HepG2 (cell line): ENCODE measurements around the gene AMOTL2. TPM values are rescaled to one million over a fixed set of nuclear protein-coding genes. Genes with fewer than 3 reads are reported as not detected.

ENCODE experiments used
- ATAC-seq: fragments of 200-7000 bp; cut with Tn5 transposase; 3 replicates; pipeline ENCODE4 v1.9.1; 2020; ENCODE audit warnings: mild to moderate bottlenecking, moderate library complexity
- BruUV-seq: library from RNA; stranded (reverse); fragments of 400-500 nt; replicated peaks from 2 replicates; lab custom pipeline; 2021; lab: Mats Ljungman, UMichigan
- CTCF ChIA-PET: fragments of 300-600 bp; formaldehyde crosslinking; extraction: SDS; loops from one replicate; lab custom pipeline; 2021; ENCODE audit warnings: low total read pairs, inconsistent platforms, low intra/inter-chr PET ratio; lab: Yijun Ruan, JAX
- POLR2A ChIA-PET: fragments of 350-600 bp; sonication (Branson Sonifier 250); formaldehyde crosslinking; loops from one replicate; lab custom pipeline; 2020; ENCODE audit warnings: antibody characterized with exemption, inconsistent platforms; lab: Yijun Ruan, JAX
- DNase-seq: peaks from one replicate; pipeline ENCODE4 v3.0.0-alpha.2; 2015; ENCODE audit warnings: low spot score
- FAIRE-seq: peaks from 3 replicates; lab custom pipeline; 2011; peaks lifted over from hg19 to GRCh38; lab: Jason Lieb, UNC
- H2AFZ ChIP-seq: one replicate; pipeline ENCODE4 v1.6.1; 2011; ENCODE audit warnings: low read length, inconsistent platforms
- H3K27ac ChIP-seq: fragments of 300-600 bp; 3 replicates; pipeline ENCODE4 v1.8.0; 2011; ENCODE audit warnings: mixed run types, mild to moderate bottlenecking, mixed read lengths, low read length, inconsistent platforms; ENCODE audit not compliant: insufficient read depth; ENCODE audit errors: extremely low read length
- H3K27me3 ChIP-seq, 2 experiments: fragments of 200-600 bp in 1 of 2; 2 replicates in 1 of 2; 3 replicates in 1 of 2; pipeline versions ENCODE4 v1.6.0 to v1.8.0; 2011; ENCODE audit warnings: low read length in 2 of 2, mild to moderate bottlenecking in 2 of 2, moderate library complexity in 2 of 2, inconsistent platforms in 1 of 2; ENCODE audit not compliant: insufficient read depth in 2 of 2, control insufficient read depth in 1 of 2
- H3K36me3 ChIP-seq, 2 experiments: fragments of 200-600 bp in 1 of 2; replicated peaks in 1 of 2; 2 replicates in 1 of 2; 3 replicates in 1 of 2; pipeline versions ENCODE4 v1.5.1 to v1.8.0; 2011; ENCODE audit warnings: low read length in 2 of 2, inconsistent platforms in 1 of 2; ENCODE audit not compliant: insufficient read depth in 2 of 2, control insufficient read depth in 1 of 2
- H3K4me1 ChIP-seq: 2 replicates; pipeline ENCODE4 v1.5.1; 2012; ENCODE audit warnings: low read length, inconsistent platforms; ENCODE audit not compliant: insufficient read depth
- H3K4me2 ChIP-seq: 2 replicates; pipeline ENCODE4 v1.6.0; 2011; ENCODE audit warnings: low read depth, low read length, inconsistent platforms
- H3K4me3 ChIP-seq, 3 experiments: fragments of 200-600 bp in 1 of 3; sonication (generic), shearing (Covaris generic) in 1 of 3; replicated peaks in 1 of 3; 2 replicates each; pipeline ENCODE4 v1.5.1; 2011 to 2016; ENCODE audit warnings: low read length in 3 of 3, inconsistent platforms in 2 of 3, low read depth in 2 of 3, mild to moderate bottlenecking in 2 of 3, control low read depth in 1 of 3, mixed read lengths in 1 of 3; ENCODE audit not compliant: insufficient read depth in 1 of 3
- H3K79me2 ChIP-seq: one replicate; pipeline ENCODE4 v1.6.1; 2011; ENCODE audit warnings: low read length, inconsistent platforms; ENCODE audit not compliant: insufficient read depth
- H3K9ac ChIP-seq: 2 replicates; pipeline ENCODE4 v1.6.0; 2011; ENCODE audit warnings: mild to moderate bottlenecking, low read depth, low read length, inconsistent platforms; ENCODE audit not compliant: insufficient read depth
- H3K9me3 ChIP-seq: 2 replicates; pipeline ENCODE4 v1.5.1; 2012; ENCODE audit warnings: mild to moderate bottlenecking, low read length
- H4K20me1 ChIP-seq: 2 replicates; pipeline ENCODE4 v1.6.0; 2011; ENCODE audit warnings: inconsistent platforms, mild to moderate bottlenecking, low read length, moderate library complexity; ENCODE audit not compliant: insufficient read depth
- AHR ChIP-seq: IDR thresholded peaks from 2 replicates; pipeline ENCODE4 v1.6.1; 2018; ENCODE audit warnings: missing genetic modification reagents, missing compliant biosample characterization
- ONECUT2 ChIP-seq: sonication (generic); formaldehyde crosslinking; IDR thresholded peaks from 2 replicates; pipeline ENCODE4 v1.4.0; 2020; ENCODE audit warnings: missing genetic modification reagents
- SP5 ChIP-seq: IDR thresholded peaks from 2 replicates; pipeline ENCODE4 v1.6.1; 2016; ENCODE audit warnings: low read depth, borderline replicate concordance
- ZNF644 ChIP-seq: IDR thresholded peaks from 2 replicates; pipeline ENCODE4 v1.6.1; 2016; ENCODE audit warnings: low read depth
- WGBS: methylation state at CpG from one replicate; pipeline ENCODE4 v1.1.6; 2017; ENCODE audit warnings: low lambda C conversion rate; 5-methylcytosine and 5-hydroxymethylcytosine counted together
- in situ Hi-C: cut with HindIII; loops from 2 replicates; pipeline ENCODE4 v1.10.0; 2017; ENCODE audit warnings: low pct_unique_long_range_greater_than_20kb; ENCODE audit not compliant: extremely low pct_ligation_motif_present
- intact Hi-C: fragments of 100-400 bp; cut with micrococcal nuclease; formaldehyde crosslinking; loops from one replicate; pipeline ENCODE4 v1.10.0; 2022; ENCODE audit not compliant: unreplicated experiment
- polyA plus RNA-seq, 8 experiments: library from polyadenylated mRNA; depleted of rRNA in 3 of 8; stranded (reverse) in 7 of 8; unstranded in 1 of 8; fragments of >200 nt; fragmentation: Illumina TruSeq in 4 of 8; extraction: Trizol in 4 of 8; gene quantifications; 2 replicates each; pipeline versions ENCODE4 v1.2.1 to v1.2.3, GENCODE V29; 2011 to 2016; ENCODE audit warnings: low read depth in 4 of 8, missing spikeins in 1 of 8, mixed read lengths in 1 of 8; ENCODE audit not compliant: insufficient read depth in 1 of 8
- total RNA-seq, 5 experiments: library from RNA; depleted of rRNA; stranded (reverse); fragments of >200 nt; fragmentation: Illumina TruSeq; extraction: Trizol; gene quantifications; 2 replicates each; pipeline ENCODE4 v1.2.3, GENCODE V29; 2016; ENCODE audit warnings: low read depth in 1 of 5
- TF ChIP-seq, protein P1 (sequence below): sonication (generic); formaldehyde crosslinking; IDR thresholded peaks from 2 replicates; pipeline ENCODE4 v1.5.1; 2020; ENCODE audit warnings: mild to moderate bottlenecking, missing genetic modification reagents, moderate library complexity
- TF ChIP-seq, protein P2 (sequence below): sonication (generic); formaldehyde crosslinking; IDR thresholded peaks from 2 replicates; pipeline ENCODE4 v1.4.0; 2020; ENCODE audit warnings: missing genetic modification reagents

Gene AMOTL2
- total and polyA plus RNA-seq, 2 of the 13 experiments (the other 11 are each of a cell fraction or from before 2014, with no cell fraction given), result 17.3 to 18.5 TPM

GRCh38 chr3:134338516-134339261, 35.6 kb downstream of the AMOTL2 start:
- Histone ChIP-seq H3K79me2 (no peaks in the 10 kb centered on the region), H3K36me3 (no peaks in the 10 kb centered on the region), H3K9me3 (no peaks in the 10 kb centered on the region), H3K4me1 (peaks cover 78% of the 10 kb centered on the region), H2AFZ (no peak overlapping the region), H3K27me3 (no peaks in the 10 kb centered on the region), H4K20me1 (no peaks in the 10 kb centered on the region), H3K4me2 (peak overlapping the region; percentile 9; the same call in 1 of the 2 replicates), H3K27ac (no peak overlapping the region), H3K9ac (no peak overlapping the region), H3K4me3 (no peak overlapping the region)
- FAIRE-seq (no peak), ATAC-seq (peak; percentile 66), DNase-seq (no peak)
- BruUV-seq, result no TSS peak
- in situ Hi-C loops (no loop called here), intact Hi-C loops (no loop called here)
- ChIA-PET POLR2A (interaction anchor here (1.2 to 1.5 kb wide), 2 partner anchors 25 to 35 kb away, joined by 4 to 8 read pairs; partner anchors contain the start of gene AMOTL2), CTCF (no interaction called here)
- no peak for TF ChIP-seq AHR (CRISPR knock-in tag)
- TF ChIP-seq, protein P1, sequence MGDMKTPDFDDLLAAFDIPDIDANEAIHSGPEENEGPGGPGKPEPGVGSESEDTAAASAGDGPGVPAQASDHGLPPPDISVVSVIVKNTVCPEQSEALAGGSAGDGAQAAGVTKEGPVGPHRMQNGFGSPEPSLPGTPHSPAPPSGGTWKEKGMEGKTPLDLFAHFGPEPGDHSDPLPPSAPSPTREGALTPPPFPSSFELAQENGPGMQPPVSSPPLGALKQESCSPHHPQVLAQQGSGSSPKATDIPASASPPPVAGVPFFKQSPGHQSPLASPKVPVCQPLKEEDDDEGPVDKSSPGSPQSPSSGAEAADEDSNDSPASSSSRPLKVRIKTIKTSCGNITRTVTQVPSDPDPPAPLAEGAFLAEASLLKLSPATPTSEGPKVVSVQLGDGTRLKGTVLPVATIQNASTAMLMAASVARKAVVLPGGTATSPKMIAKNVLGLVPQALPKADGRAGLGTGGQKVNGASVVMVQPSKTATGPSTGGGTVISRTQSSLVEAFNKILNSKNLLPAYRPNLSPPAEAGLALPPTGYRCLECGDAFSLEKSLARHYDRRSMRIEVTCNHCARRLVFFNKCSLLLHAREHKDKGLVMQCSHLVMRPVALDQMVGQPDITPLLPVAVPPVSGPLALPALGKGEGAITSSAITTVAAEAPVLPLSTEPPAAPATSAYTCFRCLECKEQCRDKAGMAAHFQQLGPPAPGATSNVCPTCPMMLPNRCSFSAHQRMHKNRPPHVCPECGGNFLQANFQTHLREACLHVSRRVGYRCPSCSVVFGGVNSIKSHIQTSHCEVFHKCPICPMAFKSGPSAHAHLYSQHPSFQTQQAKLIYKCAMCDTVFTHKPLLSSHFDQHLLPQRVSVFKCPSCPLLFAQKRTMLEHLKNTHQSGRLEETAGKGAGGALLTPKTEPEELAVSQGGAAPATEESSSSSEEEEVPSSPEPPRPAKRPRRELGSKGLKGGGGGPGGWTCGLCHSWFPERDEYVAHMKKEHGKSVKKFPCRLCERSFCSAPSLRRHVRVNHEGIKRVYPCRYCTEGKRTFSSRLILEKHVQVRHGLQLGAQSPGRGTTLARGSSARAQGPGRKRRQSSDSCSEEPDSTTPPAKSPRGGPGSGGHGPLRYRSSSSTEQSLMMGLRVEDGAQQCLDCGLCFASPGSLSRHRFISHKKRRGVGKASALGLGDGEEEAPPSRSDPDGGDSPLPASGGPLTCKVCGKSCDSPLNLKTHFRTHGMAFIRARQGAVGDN, result peak; percentile 26; the same call in 1 of the 2 replicates
- WGBS, result 71% methylated on average over 3 of the region's 5 CpGs

DNA sequence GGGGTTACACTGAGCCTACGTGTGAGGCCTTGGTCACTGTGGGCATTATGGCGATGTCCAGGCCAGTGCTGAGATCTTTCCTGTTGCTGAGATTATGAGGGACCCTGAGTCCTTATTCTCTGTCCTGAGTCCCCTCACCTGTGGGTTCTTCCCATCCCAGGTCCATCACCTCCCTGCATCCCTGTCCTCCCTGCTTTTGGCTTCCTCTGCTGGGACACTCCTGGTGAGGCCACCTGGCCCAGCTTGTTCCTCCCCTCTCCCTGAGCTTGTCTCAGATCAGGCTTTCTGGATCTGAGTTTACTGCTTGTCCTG, 36.1 kb downstream of the AMOTL2 start:
- H3K9me3 ChIP-seq, result no peaks in the 10 kb centered on the region
- no peak overlapping the region for H2AFZ ChIP-seq
- POLR2A ChIA-PET, result interaction anchor here (1.2 to 1.5 kb wide), 2 partner anchors 24 to 36 kb away, joined by 4 to 8 read pairs; partner anchors contain the start of gene AMOTL2
- CTCF ChIA-PET, result no interaction called here
- in situ Hi-C loops, result no loop called here
- DNase-seq (no peak), ATAC-seq (no peak), FAIRE-seq (no peak)
- no peaks in the 10 kb centered on the region for H3K27me3 ChIP-seq
- H3K27ac ChIP-seq, result no peak overlapping the region
- intact Hi-C loops, result no loop called here
- 92% methylated on average over 2 of the region's 2 CpGs for WGBS
- TF ChIP-seq SP5 (CRISPR knock-in tag) (no peak), ZNF644 (CRISPR knock-in tag) (no peak), ONECUT2 (CRISPR knock-in tag) (no peak)
- TF ChIP-seq, protein P2, sequence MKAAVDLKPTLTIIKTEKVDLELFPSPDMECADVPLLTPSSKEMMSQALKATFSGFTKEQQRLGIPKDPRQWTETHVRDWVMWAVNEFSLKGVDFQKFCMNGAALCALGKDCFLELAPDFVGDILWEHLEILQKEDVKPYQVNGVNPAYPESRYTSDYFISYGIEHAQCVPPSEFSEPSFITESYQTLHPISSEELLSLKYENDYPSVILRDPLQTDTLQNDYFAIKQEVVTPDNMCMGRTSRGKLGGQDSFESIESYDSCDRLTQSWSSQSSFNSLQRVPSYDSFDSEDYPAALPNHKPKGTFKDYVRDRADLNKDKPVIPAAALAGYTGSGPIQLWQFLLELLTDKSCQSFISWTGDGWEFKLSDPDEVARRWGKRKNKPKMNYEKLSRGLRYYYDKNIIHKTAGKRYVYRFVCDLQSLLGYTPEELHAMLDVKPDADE (CRISPR knock-in tag), result no peak
- no peak overlapping the region for H3K4me2 ChIP-seq
- H3K79me2 ChIP-seq, result no peaks in the 10 kb centered on the region
- H3K9ac ChIP-seq, result no peak overlapping the region
- BruUV-seq, result no TSS peak
- H4K20me1 ChIP-seq, result no peaks in the 10 kb centered on the region
- H3K36me3 ChIP-seq, result no peaks in the 10 kb centered on the region
- H3K4me3 ChIP-seq, result no peak overlapping the region
- H3K4me1 ChIP-seq, result peaks cover 83% of the 10 kb centered on the region
